Right lobe of liver (tissue), 6 donors: ENCODE measurements around the gene PRC1. TPM values are rescaled to one million over a fixed set of nuclear protein-coding genes. Genes with fewer than 3 reads are reported as not detected.

ENCODE experiments used
- ATAC-seq, 4 donors: fragments of 200-7000 bp; cut with Tn5 transposase; one replicate each; pipeline ENCODE4 v1.9.1; 2020; ENCODE audit warnings: mild to moderate bottlenecking in 4 of 4, moderate library complexity in 4 of 4
- DNase-seq, 3 donors: peaks; one replicate each; pipeline ENCODE4 v3.0.0-alpha.2; 2020
- H3K27ac ChIP-seq, 3 donors: fragments of 200-600 bp; one replicate each; pipeline ENCODE4 v1.8.0; 2022
- H3K27me3 ChIP-seq, 2 donors: fragments of 200-600 bp; one replicate each; pipeline ENCODE4 v1.8.0; 2022
- H3K36me3 ChIP-seq, 4 donors: fragments of 200-600 bp; sonication (generic) in 1 of 4; one replicate each; pipeline versions ENCODE4 v1.5.1 to v1.8.0; 2017 to 2022; ENCODE audit warnings: control low read depth in 1 of 4
- H3K4me1 ChIP-seq, 4 donors: fragments of 200-600 bp; sonication (generic) in 1 of 4; one replicate each; pipeline versions ENCODE4 v1.5.1 to v1.8.0; 2017 to 2022; ENCODE audit warnings: control low read depth in 1 of 4
- H3K4me3 ChIP-seq, 3 donors: fragments of 200-600 bp; one replicate each; pipeline ENCODE4 v1.8.0; 2022
- H3K9me3 ChIP-seq, 4 donors: fragments of 200-600 bp; sonication (generic) in 1 of 4; one replicate each; pipeline versions ENCODE4 v1.5.1 to v1.8.0; 2017 to 2022; ENCODE audit warnings: control low read depth in 1 of 4
- POLR2A ChIP-seq: fragments of 450-650 bp; IDR thresholded peaks from one replicate; pipeline ENCODE4 v1.6.1; 2017; ENCODE audit warnings: antibody characterized with exemption, mild to moderate bottlenecking
- WGBS: methylation state at CpG from one replicate; pipeline ENCODE4 v1.1.6; 2018; ENCODE audit warnings: low coverage, low lambda C conversion rate; ENCODE audit not compliant: insufficient coverage; ENCODE audit errors: missing lambda C conversion rate; 5-methylcytosine and 5-hydroxymethylcytosine counted together
- intact Hi-C, 2 donors: fragments of 100-400 bp; cut with DNase I; formaldehyde crosslinking; loops; one replicate each; pipeline versions ENCODE4 v1.11.2 to v1.14.1; 2022
- total RNA-seq, 6 experiments: library from RNA; depleted of rRNA in 2 of 6; stranded (reverse); fragments of >200 nt in 2 of 6; fragmentation: NEBNext Ultra II Directional in 3 of 6; extraction: Animal tissue kit (Norgen Biotek cat#: 25700) in 3 of 6; gene quantifications; one replicate each; pipeline versions ENCODE4 v1.1.0 to v1.2.4, GENCODE V29; 2016 to 2023
- TF ChIP-seq, protein P1 (sequence below), 4 donors: fragments of 200-600 bp in 3 of 4; fragments of 450-650 bp in 1 of 4; IDR thresholded peaks; one replicate each; pipeline versions ENCODE4 v1.5.1 to v1.8.0; 2016 to 2022; ENCODE audit warnings: antibody characterized with exemption in 4 of 4, mild to moderate bottlenecking in 2 of 4
- donor health status: DM: no; HTN: yes; CAD: no.
- donor health status: DM: no; HTN: no; CAD: no.
- donor health status: DM: no; HTN: no; CAD: no.
- donor health status: DM: no; HTN: yes; CAD: no.
- donor health status: DM: no; HTN: yes; CAD: no.

The PRC1 gene
- total RNA-seq, 6 experiments from 2014 or later = 1.2 to 8.8 (median 4.3) TPM

DNA sequence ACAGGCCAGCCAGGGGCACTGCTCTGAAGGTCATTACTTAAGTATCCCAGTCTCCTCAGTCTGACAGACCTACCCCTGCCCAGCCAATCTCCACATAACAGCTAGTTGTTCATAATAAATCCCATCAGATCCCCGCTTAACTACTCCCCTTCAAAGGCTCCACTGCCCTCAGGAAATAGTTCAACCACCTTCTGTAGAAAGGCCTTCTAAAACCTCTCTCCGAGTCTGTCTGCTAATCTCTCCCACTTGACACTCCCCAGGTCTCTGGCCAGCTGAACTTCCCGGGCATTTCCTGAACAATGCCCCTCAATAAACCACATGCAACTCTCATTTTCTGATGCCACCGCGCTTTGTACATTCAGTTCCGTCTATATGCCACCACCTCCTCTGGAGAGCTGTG lies 6.0 kb downstream of the PRC1 start:
- no peaks in the 10 kb centered on the region for H3K27me3 ChIP-seq
- no peaks in the 10 kb centered on the region for H3K9me3 ChIP-seq
- 41% methylated on average over 6 of the region's 6 CpGs for WGBS
- no peak overlapping the region for H3K27ac ChIP-seq
- DNase-seq (no peak), ATAC-seq (no peak)
- no peaks in the 10 kb centered on the region for H3K4me1 ChIP-seq
- intact Hi-C loops = no loop called here
- no peak for TF ChIP-seq POLR2A
- TF ChIP-seq, protein P1, sequence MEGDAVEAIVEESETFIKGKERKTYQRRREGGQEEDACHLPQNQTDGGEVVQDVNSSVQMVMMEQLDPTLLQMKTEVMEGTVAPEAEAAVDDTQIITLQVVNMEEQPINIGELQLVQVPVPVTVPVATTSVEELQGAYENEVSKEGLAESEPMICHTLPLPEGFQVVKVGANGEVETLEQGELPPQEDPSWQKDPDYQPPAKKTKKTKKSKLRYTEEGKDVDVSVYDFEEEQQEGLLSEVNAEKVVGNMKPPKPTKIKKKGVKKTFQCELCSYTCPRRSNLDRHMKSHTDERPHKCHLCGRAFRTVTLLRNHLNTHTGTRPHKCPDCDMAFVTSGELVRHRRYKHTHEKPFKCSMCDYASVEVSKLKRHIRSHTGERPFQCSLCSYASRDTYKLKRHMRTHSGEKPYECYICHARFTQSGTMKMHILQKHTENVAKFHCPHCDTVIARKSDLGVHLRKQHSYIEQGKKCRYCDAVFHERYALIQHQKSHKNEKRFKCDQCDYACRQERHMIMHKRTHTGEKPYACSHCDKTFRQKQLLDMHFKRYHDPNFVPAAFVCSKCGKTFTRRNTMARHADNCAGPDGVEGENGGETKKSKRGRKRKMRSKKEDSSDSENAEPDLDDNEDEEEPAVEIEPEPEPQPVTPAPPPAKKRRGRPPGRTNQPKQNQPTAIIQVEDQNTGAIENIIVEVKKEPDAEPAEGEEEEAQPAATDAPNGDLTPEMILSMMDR (IDR thresholded peaks at IDR 0.05) = no peak
- H3K36me3 ChIP-seq = no peaks in the 10 kb centered on the region
- H3K4me3 ChIP-seq = no peak overlapping the region

DNA sequence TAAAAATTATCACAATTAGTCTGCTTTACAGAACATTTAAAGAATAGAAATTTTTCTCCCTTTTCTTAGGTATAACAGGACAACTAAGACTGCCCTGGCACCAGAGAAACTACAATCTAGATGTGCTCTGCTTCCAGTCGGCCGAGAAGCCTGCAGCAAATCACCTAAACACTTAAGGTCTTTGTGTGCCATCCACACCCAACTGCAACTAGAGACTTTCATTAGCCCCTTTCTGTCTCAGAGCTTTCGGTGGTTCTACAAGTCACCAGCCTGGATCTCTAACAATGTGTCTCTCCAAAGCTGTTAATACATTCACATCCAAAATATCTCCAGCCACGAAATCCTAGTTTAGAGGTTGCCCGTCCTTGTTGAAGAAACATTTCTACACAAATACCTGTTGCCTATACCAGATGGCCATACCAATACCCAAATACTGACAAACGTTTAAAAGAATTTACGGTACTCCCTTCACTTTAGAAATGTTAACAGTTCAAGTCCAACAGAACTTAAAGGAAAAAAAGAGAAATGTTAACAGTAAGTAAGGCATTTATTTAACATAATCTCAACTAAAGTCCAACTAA lies 6.7 kb downstream of the PRC1 start:
- intact Hi-C loops = no loop called here
- ATAC-seq = no peak
- Histone ChIP-seq H3K27ac (no peak overlapping the region), H3K36me3 (no peaks in the 10 kb centered on the region), H3K9me3 (no peaks in the 10 kb centered on the region), H3K27me3 (no peaks in the 10 kb centered on the region), H3K4me3 (no peak overlapping the region), H3K4me1 (no peaks in the 10 kb centered on the region)
- WGBS = 84% methylated on average over 7 of the region's 7 CpGs
- TF ChIP-seq, protein P1 (IDR thresholded peaks at IDR 0.05) = no peak
- TF ChIP-seq POLR2A = no peak
- no peak for DNase-seq

DNA sequence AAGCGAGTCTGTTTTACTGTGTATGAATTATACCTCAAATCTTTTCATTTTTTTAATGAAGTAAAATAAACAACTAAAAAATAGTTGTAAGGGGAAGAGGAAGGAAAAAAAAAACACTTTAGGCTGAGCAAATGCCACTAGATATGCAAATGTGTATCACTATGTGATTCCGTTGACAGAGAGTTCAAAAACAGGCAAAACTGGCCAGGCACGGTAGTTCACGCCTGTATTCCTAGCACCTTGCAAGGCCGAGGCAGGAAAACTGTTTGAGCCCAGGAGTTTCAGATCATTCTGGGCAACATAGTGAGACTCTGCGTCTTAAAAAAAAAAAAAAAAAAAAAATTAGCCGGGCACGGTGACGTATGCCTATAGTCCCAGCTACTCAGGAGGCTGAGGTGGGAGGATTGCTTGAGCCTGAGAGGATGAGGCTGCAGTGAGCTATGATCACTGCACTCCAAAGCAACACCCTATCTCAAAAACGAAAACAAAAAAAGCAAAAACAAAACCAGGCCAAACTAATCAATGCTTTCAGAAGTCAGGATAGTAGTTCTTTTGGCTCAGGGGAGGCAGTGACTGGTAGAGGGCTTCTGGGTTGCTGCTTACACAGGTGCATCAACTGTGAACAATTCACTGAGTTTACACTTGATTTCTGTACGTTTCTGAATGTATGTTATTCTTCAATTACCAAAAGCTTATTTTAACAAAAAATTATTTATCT lies 7.4 kb downstream of the PRC1 start:
- Histone ChIP-seq H3K36me3 (no peaks in the 10 kb centered on the region), H3K4me1 (no peaks in the 10 kb centered on the region), H3K27ac (no peak overlapping the region), H3K9me3 (no peaks in the 10 kb centered on the region), H3K4me3 (no peak overlapping the region), H3K27me3 (no peaks in the 10 kb centered on the region)
- DNase-seq (no peak), ATAC-seq (no peak)
- TF ChIP-seq, protein P1 (IDR thresholded peaks at IDR 0.05) = no peak
- TF ChIP-seq POLR2A = no peak
- 75% methylated on average over 8 of the region's 11 CpGs for WGBS
- intact Hi-C loops = no loop called here

DNA sequence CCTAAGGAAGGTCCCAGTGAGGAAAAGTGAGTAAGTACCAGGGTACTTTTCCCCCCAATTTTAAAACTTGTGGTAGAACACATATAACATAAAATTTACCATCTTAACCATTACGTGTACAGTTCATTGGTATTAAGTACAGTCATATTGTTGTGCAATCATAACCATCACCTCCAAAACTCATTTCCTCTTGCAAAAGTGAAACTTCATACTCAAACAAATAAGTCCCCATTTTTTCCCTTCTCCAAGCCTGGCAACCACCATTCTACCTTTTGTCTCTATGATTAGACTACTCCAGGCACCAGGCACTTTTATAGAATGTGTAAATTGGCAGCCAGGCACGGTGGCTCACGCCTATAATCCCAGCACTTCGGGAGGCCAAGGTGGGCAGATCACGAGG lies 12.2 kb downstream of the PRC1 start:
- no peaks in the 10 kb centered on the region for H3K9me3 ChIP-seq
- H3K27ac ChIP-seq = no peak overlapping the region
- DNase-seq (no peak), ATAC-seq (no peak)
- H3K4me3 ChIP-seq = no peak overlapping the region
- intact Hi-C loops = no loop called here
- no peaks in the 10 kb centered on the region for H3K36me3 ChIP-seq
- no peaks in the 10 kb centered on the region for H3K27me3 ChIP-seq
- TF ChIP-seq POLR2A = no peak
- TF ChIP-seq, protein P1 (IDR thresholded peaks at IDR 0.05) = no peak
- H3K4me1 ChIP-seq = no peaks in the 10 kb centered on the region
- 97% methylated on average over 5 of the region's 5 CpGs for WGBS
